H9 (cell line): Measurements from ENCODE around the gene SV2C. TPM values are rescaled to one million over a fixed set of nuclear protein-coding genes. Genes with fewer than 3 reads are reported as not detected.

Experiments
- DNase-seq: peaks from one replicate; pipeline ENCODE4 v3.0.0-alpha.2; 2017
- H2AFZ ChIP-seq: one replicate; pipeline ENCODE4 v1.6.1; 2013; ENCODE audit warnings: mild to moderate bottlenecking, low read length, control low read depth, moderate library complexity
- H2AK5ac ChIP-seq: 2 replicates; pipeline ENCODE4 v1.6.1; 2013; ENCODE audit warnings: low read length, control low read depth, mixed read lengths; ENCODE audit not compliant: insufficient read length
- H2BK120ac ChIP-seq: one replicate; pipeline ENCODE4 v1.6.1; 2013; ENCODE audit warnings: low read depth, mild to moderate bottlenecking, low read length, control low read depth, inconsistent platforms; ENCODE audit not compliant: poor library complexity, severe bottlenecking
- H2BK12ac ChIP-seq: 2 replicates; pipeline ENCODE4 v1.6.1; 2013; ENCODE audit warnings: low read length, control low read depth, mixed read lengths, low read depth; ENCODE audit not compliant: insufficient read length
- H2BK15ac ChIP-seq: 2 replicates; pipeline ENCODE4 v1.6.1; 2013; ENCODE audit warnings: low read depth, low read length, control low read depth
- H2BK20ac ChIP-seq: one replicate; pipeline ENCODE4 v1.6.1; 2013; ENCODE audit warnings: low read depth, mild to moderate bottlenecking, low read length, control low read depth, inconsistent platforms; ENCODE audit not compliant: poor library complexity, severe bottlenecking
- H2BK5ac ChIP-seq: 2 replicates; pipeline ENCODE4 v1.6.1; 2013; ENCODE audit warnings: low read length, control low read depth, mixed read lengths; ENCODE audit not compliant: insufficient read length
- H3K14ac ChIP-seq: 2 replicates; pipeline ENCODE4 v1.6.1; 2013; ENCODE audit warnings: low read length, control low read depth; ENCODE audit not compliant: insufficient read depth
- H3K18ac ChIP-seq: 2 replicates; pipeline ENCODE4 v1.6.1; 2013; ENCODE audit warnings: low read depth, mild to moderate bottlenecking, mixed read lengths, low read length, control low read depth; ENCODE audit not compliant: insufficient read length
- H3K23ac ChIP-seq: 2 replicates; pipeline ENCODE4 v1.6.1; 2013; ENCODE audit warnings: low read length, control low read depth, mixed read lengths, low read depth; ENCODE audit not compliant: insufficient read length
- H3K23me2 ChIP-seq: 2 replicates; pipeline ENCODE4 v1.6.1; 2013; ENCODE audit warnings: low read depth, mild to moderate bottlenecking, mixed read lengths, low read length, control low read depth; ENCODE audit not compliant: insufficient read length, poor library complexity, severe bottlenecking
- H3K27ac ChIP-seq: 2 replicates; pipeline ENCODE4 v1.5.1; 2013; ENCODE audit warnings: low read length, control low read depth, mixed read lengths, low read depth; ENCODE audit not compliant: insufficient read length
- H3K27me3 ChIP-seq: 2 replicates; pipeline ENCODE4 v1.6.1; 2013; ENCODE audit warnings: low read length, control low read depth, inconsistent platforms; ENCODE audit not compliant: insufficient read depth
- H3K4ac ChIP-seq: 2 replicates; pipeline ENCODE4 v1.6.1; 2013; ENCODE audit warnings: low read depth, mild to moderate bottlenecking, control low read depth, inconsistent platforms, low read length, moderate library complexity
- H3K4me1 ChIP-seq: 2 replicates; pipeline ENCODE4 v1.6.1; 2013; ENCODE audit warnings: low read length, control low read depth, inconsistent platforms; ENCODE audit not compliant: insufficient read depth
- H3K4me2 ChIP-seq: 2 replicates; pipeline ENCODE4 v1.6.1; 2013; ENCODE audit warnings: low read length, control low read depth, mixed read lengths; ENCODE audit not compliant: insufficient read length, insufficient read depth
- H3K56ac ChIP-seq: 2 replicates; pipeline ENCODE4 v1.6.1; 2013; ENCODE audit warnings: low read depth, mild to moderate bottlenecking, mixed read lengths, low read length, control low read depth; ENCODE audit not compliant: insufficient read length
- H3K79me1 ChIP-seq: 2 replicates; pipeline ENCODE4 v1.6.1; 2013; ENCODE audit warnings: low read depth, mild to moderate bottlenecking, moderate library complexity, low read length, control low read depth, inconsistent platforms; ENCODE audit not compliant: insufficient read depth, poor library complexity, severe bottlenecking
- H3K79me2 ChIP-seq: 2 replicates; pipeline ENCODE4 v1.6.1; 2013; ENCODE audit warnings: low read length, control low read depth, inconsistent platforms; ENCODE audit not compliant: insufficient read depth
- H3K9ac ChIP-seq: 2 replicates; pipeline ENCODE4 v1.6.1; 2013; ENCODE audit warnings: low read length, control low read depth, mixed read lengths; ENCODE audit not compliant: insufficient read length; ENCODE audit errors: extremely low read depth
- H3K9me3 ChIP-seq: one replicate; pipeline ENCODE4 v1.6.1; 2013; ENCODE audit warnings: low read depth, low read length, inconsistent platforms; ENCODE audit not compliant: control insufficient read depth
- H3T11ph ChIP-seq: one replicate; pipeline ENCODE4 v1.6.1; 2013; ENCODE audit warnings: mild to moderate bottlenecking, low read length, control low read depth, inconsistent platforms
- H4K20me1 ChIP-seq: one replicate; pipeline ENCODE4 v1.6.1; 2013; ENCODE audit not compliant: control insufficient read depth, insufficient read length, insufficient read depth
- H4K5ac ChIP-seq: 2 replicates; pipeline ENCODE4 v1.6.1; 2013; ENCODE audit warnings: low read depth, mild to moderate bottlenecking, mixed read lengths, low read length, control low read depth; ENCODE audit not compliant: insufficient read length
- H4K8ac ChIP-seq: replicated peaks from 2 replicates; pipeline ENCODE4 v1.6.1; 2013; ENCODE audit warnings: low read length, control low read depth, mixed read lengths, low read depth; ENCODE audit not compliant: insufficient read length
- H4K91ac ChIP-seq: 2 replicates; pipeline ENCODE4 v1.6.1; 2013; ENCODE audit warnings: low read depth, mild to moderate bottlenecking, moderate library complexity, mixed read lengths, low read length, control low read depth; ENCODE audit not compliant: insufficient read length
- H3K27ac Mint-ChIP-seq, 3 experiments: 2 replicates in 2 of 3; 3 replicates in 1 of 3; pipeline ENCODE4 v1.8.0; 2020 to 2021; ENCODE audit warnings: mixed read lengths in 3 of 3, mild to moderate bottlenecking in 1 of 3, moderate library complexity in 1 of 3
- H3K27me3 Mint-ChIP-seq: 2 replicates; pipeline ENCODE4 v1.8.0; 2021; ENCODE audit warnings: low read depth, mild to moderate bottlenecking, moderate library complexity, mixed read lengths
- H3K36me3 Mint-ChIP-seq, 3 experiments: 2 replicates in 2 of 3; 3 replicates in 1 of 3; pipeline ENCODE4 v1.8.0; 2020 to 2021; ENCODE audit warnings: low read depth in 3 of 3, mixed read lengths in 3 of 3; ENCODE audit not compliant: insufficient read depth in 1 of 3
- H3K4me1 Mint-ChIP-seq, 2 experiments: 2 replicates each; pipeline ENCODE4 v1.8.0; 2020; ENCODE audit warnings: mixed read lengths in 2 of 2
- H3K4me3 Mint-ChIP-seq, 2 experiments: 2 replicates in 1 of 2; 3 replicates in 1 of 2; pipeline ENCODE4 v1.8.0; 2020 to 2021; ENCODE audit warnings: mild to moderate bottlenecking in 2 of 2, mixed read lengths in 2 of 2, moderate library complexity in 1 of 2
- H3K9me3 Mint-ChIP-seq, 2 experiments: 2 replicates in 1 of 2; 3 replicates in 1 of 2; pipeline ENCODE4 v1.8.0; 2020; ENCODE audit warnings: mild to moderate bottlenecking in 2 of 2, mixed read lengths in 2 of 2, moderate library complexity in 1 of 2
- CTCF ChIP-seq: fragments of 200-600 bp; sonication (generic); conservative IDR thresholded peaks from 3 replicates; pipeline ENCODE4 v1.8.0; 2021; ENCODE audit warnings: antibody characterized with exemption, mild to moderate bottlenecking
- WGBS: extraction: QIAGEN DNeasy Blood & Tissue Kit; methylation state at CpG from one replicate; pipeline ENCODE4 v1.1.7; 2013; ENCODE audit warnings: missing lambda C conversion rate, low lambda C conversion rate, mixed read lengths; ENCODE audit not compliant: insufficient read length; ENCODE audit errors: extremely low coverage; 5-methylcytosine and 5-hydroxymethylcytosine counted together
- total RNA-seq: library from RNA; stranded (reverse); gene quantifications from 2 replicates; pipeline ENCODE4 v1.2.1, GENCODE V29; 2021

Gene SV2C
- total RNA-seq, 1 experiment from 2014 or later: 0.09 TPM

DNA sequence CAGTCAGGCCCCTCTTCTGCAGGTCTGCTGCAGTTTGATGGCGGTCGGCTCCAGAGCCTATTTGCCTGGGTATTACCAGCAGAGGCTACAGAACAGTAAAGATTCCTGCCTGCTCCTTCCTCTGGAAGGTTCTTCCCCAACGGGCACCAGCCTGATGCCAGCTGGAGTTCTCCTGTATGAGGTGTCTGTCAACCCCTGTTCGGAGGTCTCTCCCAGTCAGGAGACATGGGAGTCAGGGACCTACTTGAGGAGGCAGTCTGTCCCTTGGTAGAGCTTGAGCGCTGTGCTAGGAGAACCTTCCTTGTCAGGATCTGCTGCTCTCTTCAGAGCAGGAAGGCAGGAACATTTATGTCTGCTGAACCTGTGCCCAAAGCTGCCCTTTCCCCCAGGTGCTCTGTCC is 181.5 kb downstream of the SV2C start:
- no peak overlapping the region for H3K56ac ChIP-seq
- H2BK120ac ChIP-seq: no peak overlapping the region
- no peak overlapping the region for H3T11ph ChIP-seq
- no peaks in the 10 kb centered on the region for H4K20me1 ChIP-seq
- no peaks in the 10 kb centered on the region for H3K9me3 ChIP-seq
- no peak for TF ChIP-seq CTCF
- H3K14ac ChIP-seq: no peak overlapping the region
- no peaks in the 10 kb centered on the region for H3K79me1 ChIP-seq
- H3K23ac ChIP-seq: no peak overlapping the region
- H3K4me2 ChIP-seq: no peak overlapping the region
- Mint-ChIP-seq H3K27me3 (peaks cover 5% of the 10 kb centered on the region), H3K36me3 (no peaks in the 10 kb centered on the region), H3K9me3 (peaks cover 0 to 9% of the 10 kb centered on the region in 2 experiments; a peak in 2 of 5 replicates), H3K4me3 (no peak overlapping the region), H3K4me1 (no peaks in the 10 kb centered on the region), H3K27ac (no peak overlapping the region)
- no peak overlapping the region for H2AFZ ChIP-seq
- H2BK12ac ChIP-seq: no peak overlapping the region
- no peak overlapping the region for H3K4ac ChIP-seq
- no peak for DNase-seq
- H3K27me3 ChIP-seq: no peaks in the 10 kb centered on the region
- no peaks in the 10 kb centered on the region for H3K23me2 ChIP-seq
- H4K91ac ChIP-seq: no peak overlapping the region
- no peak overlapping the region for H4K8ac ChIP-seq
- H3K4me1 ChIP-seq: no peaks in the 10 kb centered on the region
- no peak overlapping the region for H3K27ac ChIP-seq
- no peak overlapping the region for H4K5ac ChIP-seq
- H3K79me2 ChIP-seq: no peaks in the 10 kb centered on the region
- no peak overlapping the region for H2BK20ac ChIP-seq
- H2BK15ac ChIP-seq: no peak overlapping the region
- no CpG with 5 or more reads among the region's 5 CpGs for WGBS
- H3K18ac ChIP-seq: no peak overlapping the region
- H2BK5ac ChIP-seq: no peak overlapping the region
- H3K9ac ChIP-seq: no peak overlapping the region
- no peak overlapping the region for H2AK5ac ChIP-seq
